ENCODE data around the gene WASF3.

Gene WASF3

GRCh38 chr13:26548205-26548765, 9.2 kb upstream of the WASF3 start:
- DNase-seq = no peak

GRCh38 chr13:26549713-26550112, 7.8 kb upstream of the WASF3 start:
- DNase-seq = no peak

- no peak for DNase-seq
These were observed 6.1 kb upstream of the WASF3 start for GRCh38 chr13:26551255-26551860.

- DNase-seq = no peak
These were observed 2.1 kb upstream of the WASF3 start for GRCh38 chr13:26555413-26555812.

GRCh38 chr13:26557051-26557392, 461 bp upstream of the WASF3 start:
- no peak for DNase-seq

GRCh38 chr13:26558074-26558805, 757 bp downstream of the WASF3 start:
- DNase-seq = peak; percentile 34

- DNase-seq = peak; percentile 4
These were observed 1.5 kb downstream of the WASF3 start for GRCh38 chr13:26558987-26559386.

- no peak for DNase-seq
These were observed 3.0 kb downstream of the WASF3 start for GRCh38 chr13:26560456-26560855.

- no peak for DNase-seq
These were observed 3.6 kb downstream of the WASF3 start for GRCh38 chr13:26561067-26561466.

- peak; percentile 14 for DNase-seq
These were observed 4.4 kb downstream of the WASF3 start for GRCh38 chr13:26561651-26562511.

GRCh38 chr13:26562512-26562890, 5.0 kb downstream of the WASF3 start:
- DNase-seq = no peak

GRCh38 chr13:26563713-26564112, 6.2 kb downstream of the WASF3 start:
- no peak for DNase-seq

GRCh38 chr13:26568132-26568815, 10.8 kb downstream of the WASF3 start:
- DNase-seq = no peak

- DNase-seq = no peak
These were observed 14.0 kb downstream of the WASF3 start for GRCh38 chr13:26571518-26571917.

- DNase-seq = no peak
These were observed 17.8 kb downstream of the WASF3 start for GRCh38 chr13:26575244-26575643.

GRCh38 chr13:26579580-26579979, 22.1 kb downstream of the WASF3 start:
- no peak for DNase-seq

GRCh38 chr13:26583662-26584061, 26.2 kb downstream of the WASF3 start:
- DNase-seq = no peak

- no peak for DNase-seq
These were observed 27.2 kb downstream of the WASF3 start for GRCh38 chr13:26584713-26585112.

GRCh38 chr13:26585136-26585535, 27.7 kb downstream of the WASF3 start:
- peak; percentile 32 for DNase-seq

GRCh38 chr13:26587251-26587650, 29.8 kb downstream of the WASF3 start:
- no peak for DNase-seq

GRCh38 chr13:26589226-26589625, 31.7 kb downstream of the WASF3 start:
- no peak for DNase-seq

GRCh38 chr13:26589754-26590153, 32.3 kb downstream of the WASF3 start:
- no peak for DNase-seq

GRCh38 chr13:26590379-26590778, 32.9 kb downstream of the WASF3 start:
- DNase-seq = no peak

Data from NCI-H146 (cell line).